KMS-11 (cell line): ENCODE data around the gene ZNF710.

Experiments used
- H2AFZ ChIP-seq: fragments of 200-600 bp; sonication (generic); 2 replicates; pipeline ENCODE4 v1.6.1; 2016; ENCODE audit warnings: antibody characterized with exemption, mixed run types, low read depth
- H3K27ac ChIP-seq: fragments of 200-600 bp; sonication (generic); 2 replicates; pipeline ENCODE4 v1.6.1; 2016; ENCODE audit warnings: mild to moderate bottlenecking, mixed run types
- H3K27me3 ChIP-seq: fragments of 200-600 bp; sonication (generic); 2 replicates; pipeline ENCODE4 v1.6.1; 2017; ENCODE audit warnings: mild to moderate bottlenecking, low read depth, mixed run types, moderate library complexity; ENCODE audit not compliant: insufficient read depth
- H3K36me3 ChIP-seq: fragments of 200-600 bp; sonication (generic); 2 replicates; pipeline ENCODE4 v1.6.1; 2017; ENCODE audit warnings: mild to moderate bottlenecking, mixed run types; ENCODE audit not compliant: insufficient read depth
- H3K4me1 ChIP-seq: fragments of 200-600 bp; sonication (generic); 2 replicates; pipeline ENCODE4 v1.6.1; 2016; ENCODE audit warnings: mild to moderate bottlenecking, low read depth, mixed run types; ENCODE audit not compliant: poor library complexity, severe bottlenecking
- H3K4me2 ChIP-seq: fragments of 200-600 bp; sonication (generic); 2 replicates; pipeline ENCODE4 v1.7.0; 2016; ENCODE audit warnings: mild to moderate bottlenecking, mixed run types
- H3K4me3 ChIP-seq: fragments of 200-600 bp; sonication (generic); IDR thresholded peaks from 2 replicates; pipeline ENCODE4 v1.6.1; 2017; ENCODE audit warnings: low read depth, low read length, mixed read lengths; ENCODE audit not compliant: insufficient read depth
- H3K79me2 ChIP-seq: fragments of 200-600 bp; sonication (generic); 2 replicates; pipeline ENCODE4 v1.6.1; 2016; ENCODE audit warnings: low read depth, mixed run types; ENCODE audit not compliant: insufficient read depth
- H3K9ac ChIP-seq: fragments of 200-600 bp; sonication (generic); 2 replicates; pipeline ENCODE4 v1.6.1; 2016; ENCODE audit warnings: mild to moderate bottlenecking, mixed run types
- H4K20me1 ChIP-seq: fragments of 200-600 bp; sonication (generic); 2 replicates; pipeline ENCODE4 v1.6.1; 2016; ENCODE audit warnings: mild to moderate bottlenecking, mixed run types; ENCODE audit not compliant: insufficient read depth
- TF ChIP-seq, protein P1 (sequence below): fragments of 200-600 bp; sonication (generic); conservative IDR thresholded peaks from 2 replicates; pipeline ENCODE4 v1.6.1; 2017; ENCODE audit warnings: low read depth, mild to moderate bottlenecking, antibody characterized with exemption, low read length, moderate library complexity, mixed read lengths

The ZNF710 gene

DNA sequence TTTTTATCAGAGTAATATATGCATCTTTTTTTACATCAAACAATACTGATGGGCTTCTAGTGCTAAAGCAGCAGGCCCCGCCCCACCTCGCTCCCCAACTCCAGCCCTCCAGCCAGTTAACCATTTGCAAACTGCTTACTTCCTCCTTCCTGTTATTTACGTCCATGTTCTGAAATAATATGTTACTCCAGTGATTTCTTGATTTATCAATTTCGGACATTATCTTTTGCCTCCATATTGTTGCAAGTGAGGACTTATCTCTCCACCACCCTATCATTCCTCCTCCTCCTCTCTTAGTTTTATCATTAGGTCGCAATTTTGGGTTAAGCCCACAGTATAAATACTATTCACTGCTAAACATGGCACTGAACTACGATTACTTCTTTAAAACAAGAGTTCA, 39.5 kb downstream of the ZNF710 start:
- H3K27ac ChIP-seq = no peak overlapping the region
- no peaks in the 10 kb centered on the region for H4K20me1 ChIP-seq
- TF ChIP-seq, protein P1, sequence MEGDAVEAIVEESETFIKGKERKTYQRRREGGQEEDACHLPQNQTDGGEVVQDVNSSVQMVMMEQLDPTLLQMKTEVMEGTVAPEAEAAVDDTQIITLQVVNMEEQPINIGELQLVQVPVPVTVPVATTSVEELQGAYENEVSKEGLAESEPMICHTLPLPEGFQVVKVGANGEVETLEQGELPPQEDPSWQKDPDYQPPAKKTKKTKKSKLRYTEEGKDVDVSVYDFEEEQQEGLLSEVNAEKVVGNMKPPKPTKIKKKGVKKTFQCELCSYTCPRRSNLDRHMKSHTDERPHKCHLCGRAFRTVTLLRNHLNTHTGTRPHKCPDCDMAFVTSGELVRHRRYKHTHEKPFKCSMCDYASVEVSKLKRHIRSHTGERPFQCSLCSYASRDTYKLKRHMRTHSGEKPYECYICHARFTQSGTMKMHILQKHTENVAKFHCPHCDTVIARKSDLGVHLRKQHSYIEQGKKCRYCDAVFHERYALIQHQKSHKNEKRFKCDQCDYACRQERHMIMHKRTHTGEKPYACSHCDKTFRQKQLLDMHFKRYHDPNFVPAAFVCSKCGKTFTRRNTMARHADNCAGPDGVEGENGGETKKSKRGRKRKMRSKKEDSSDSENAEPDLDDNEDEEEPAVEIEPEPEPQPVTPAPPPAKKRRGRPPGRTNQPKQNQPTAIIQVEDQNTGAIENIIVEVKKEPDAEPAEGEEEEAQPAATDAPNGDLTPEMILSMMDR = no peak
- H3K9ac ChIP-seq = no peak overlapping the region
- H2AFZ ChIP-seq = no peak overlapping the region
- peaks cover 43% of the 10 kb centered on the region for H3K4me1 ChIP-seq
- no peak overlapping the region for H3K4me3 ChIP-seq
- no peak overlapping the region for H3K4me2 ChIP-seq
- peaks cover 11% of the 10 kb centered on the region; the same call in 1 of the 2 replicates for H3K79me2 ChIP-seq
- H3K27me3 ChIP-seq = no peaks in the 10 kb centered on the region
- H3K36me3 ChIP-seq = no peaks in the 10 kb centered on the region

DNA sequence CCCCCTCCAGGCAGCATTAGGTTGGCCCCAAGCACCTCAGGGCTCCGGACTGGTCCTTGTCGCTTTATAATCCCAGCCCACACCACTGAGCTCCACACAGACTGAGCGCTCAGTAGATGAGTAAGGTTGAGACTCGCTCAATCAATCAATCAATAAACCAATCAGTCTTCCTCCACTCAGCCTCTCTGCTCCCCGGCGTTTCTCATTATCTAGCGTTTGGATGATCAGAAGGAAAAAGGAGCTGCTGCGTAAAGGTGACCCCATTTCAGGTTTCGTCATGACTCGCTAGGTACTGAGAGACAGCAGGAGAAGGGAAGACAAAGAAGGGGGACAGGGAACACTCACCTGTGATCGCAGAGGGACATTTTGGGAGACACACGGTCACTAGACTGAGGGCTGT, 41.2 kb downstream of the ZNF710 start:
- Histone ChIP-seq H4K20me1 (no peaks in the 10 kb centered on the region), H2AFZ (no peak overlapping the region), H3K4me1 (peaks cover 49% of the 10 kb centered on the region), H3K79me2 (peaks cover 5% of the 10 kb centered on the region; the same call in 1 of the 2 replicates), H3K27me3 (no peaks in the 10 kb centered on the region), H3K27ac (no peak overlapping the region), H3K36me3 (no peaks in the 10 kb centered on the region), H3K4me2 (no peak overlapping the region), H3K4me3 (no peak overlapping the region), H3K9ac (no peak overlapping the region)
- TF ChIP-seq, protein P1 = no peak

DNA sequence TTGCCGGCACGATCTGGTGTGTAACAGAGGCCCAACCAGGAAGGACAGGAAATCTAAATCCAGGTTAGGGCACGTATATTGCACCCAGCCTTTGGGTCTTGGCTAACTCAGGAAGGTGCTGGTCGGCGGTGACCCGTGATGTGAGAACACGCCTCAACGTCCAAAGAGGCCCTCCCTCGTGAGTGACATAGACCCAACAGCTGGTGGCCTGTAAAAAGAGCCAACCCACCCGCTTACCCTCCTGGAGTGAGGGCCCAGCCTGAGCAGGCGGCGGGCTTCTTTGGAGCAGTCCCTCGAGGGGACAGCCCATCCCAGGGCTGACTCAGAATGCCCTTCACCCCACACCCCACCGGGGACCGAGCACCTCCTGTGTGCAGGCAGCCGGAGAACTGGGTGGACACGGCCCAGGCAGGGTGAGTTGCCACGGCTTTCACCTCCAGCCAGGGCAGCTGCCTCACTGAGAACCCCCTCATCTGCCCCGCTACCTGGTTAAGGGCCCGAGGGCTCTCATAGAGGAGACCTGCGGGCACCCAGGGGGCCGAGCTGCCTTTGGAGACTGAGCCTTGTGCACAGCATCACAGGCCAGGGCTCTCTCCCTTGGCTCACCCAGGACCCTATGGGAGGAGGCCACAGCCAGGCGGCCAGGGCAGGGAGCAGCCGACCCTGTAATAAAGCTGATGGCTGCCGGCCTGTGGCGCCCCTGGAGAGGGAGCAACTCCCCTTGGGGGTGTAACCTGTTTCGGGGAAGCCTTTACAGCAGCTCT, 41.8 kb downstream of the ZNF710 start:
- TF ChIP-seq, protein P1 = no peak
- no peaks in the 10 kb centered on the region for H4K20me1 ChIP-seq
- peaks cover 9% of the 10 kb centered on the region; the same call in 1 of the 2 replicates for H3K79me2 ChIP-seq
- H3K4me2 ChIP-seq = no peak overlapping the region
- H3K27me3 ChIP-seq = no peaks in the 10 kb centered on the region
- H3K9ac ChIP-seq = no peak overlapping the region
- H3K4me1 ChIP-seq = peaks cover 49% of the 10 kb centered on the region
- no peak overlapping the region for H3K4me3 ChIP-seq
- no peaks in the 10 kb centered on the region for H3K36me3 ChIP-seq
- H2AFZ ChIP-seq = no peak overlapping the region
- no peak overlapping the region for H3K27ac ChIP-seq

DNA sequence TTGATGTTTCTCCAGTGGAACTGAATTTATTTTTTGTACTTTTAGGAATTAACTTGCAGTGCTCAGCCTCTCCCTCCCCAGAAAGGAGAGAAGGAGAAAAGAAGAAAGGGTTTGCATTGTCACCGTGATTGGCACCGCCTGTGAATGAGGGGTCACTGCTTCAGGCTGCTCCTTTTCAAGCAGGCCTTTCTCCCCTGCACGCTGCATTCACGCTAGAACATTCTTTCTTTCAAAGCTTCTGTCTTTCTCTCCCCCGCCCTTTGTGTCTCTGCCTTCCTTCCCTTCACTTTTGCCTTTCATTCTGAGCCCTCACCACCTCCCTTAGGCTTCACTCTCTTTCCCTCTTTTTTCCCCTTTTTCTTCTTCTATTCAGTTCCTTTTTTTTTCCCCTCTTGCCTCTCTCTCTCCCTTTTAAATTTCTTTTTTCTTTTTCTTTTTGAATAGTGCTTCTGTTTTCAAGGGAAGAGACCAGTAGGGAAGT, 42.4 kb downstream of the ZNF710 start:
- Histone ChIP-seq H2AFZ (no peak overlapping the region), H3K27me3 (no peaks in the 10 kb centered on the region), H3K79me2 (peaks cover 13% of the 10 kb centered on the region; the same call in 1 of the 2 replicates), H3K9ac (no peak overlapping the region), H3K4me3 (no peak overlapping the region), H4K20me1 (no peaks in the 10 kb centered on the region), H3K4me1 (peaks cover 46% of the 10 kb centered on the region), H3K27ac (no peak overlapping the region), H3K4me2 (no peak overlapping the region), H3K36me3 (no peaks in the 10 kb centered on the region)
- TF ChIP-seq, protein P1 = no peak
